CD4-positive, alpha-beta T cell treated with Interleukin-12 subunit alpha and Interleukin-12 subunit beta, for 1 hour (primary cell): Measurements from ENCODE around the gene WWOX.

Experiments used
- DNase-seq: peaks from one replicate; pipeline ENCODE4 v3.0.0-alpha.2; 2020

WWOX gene

DNA sequence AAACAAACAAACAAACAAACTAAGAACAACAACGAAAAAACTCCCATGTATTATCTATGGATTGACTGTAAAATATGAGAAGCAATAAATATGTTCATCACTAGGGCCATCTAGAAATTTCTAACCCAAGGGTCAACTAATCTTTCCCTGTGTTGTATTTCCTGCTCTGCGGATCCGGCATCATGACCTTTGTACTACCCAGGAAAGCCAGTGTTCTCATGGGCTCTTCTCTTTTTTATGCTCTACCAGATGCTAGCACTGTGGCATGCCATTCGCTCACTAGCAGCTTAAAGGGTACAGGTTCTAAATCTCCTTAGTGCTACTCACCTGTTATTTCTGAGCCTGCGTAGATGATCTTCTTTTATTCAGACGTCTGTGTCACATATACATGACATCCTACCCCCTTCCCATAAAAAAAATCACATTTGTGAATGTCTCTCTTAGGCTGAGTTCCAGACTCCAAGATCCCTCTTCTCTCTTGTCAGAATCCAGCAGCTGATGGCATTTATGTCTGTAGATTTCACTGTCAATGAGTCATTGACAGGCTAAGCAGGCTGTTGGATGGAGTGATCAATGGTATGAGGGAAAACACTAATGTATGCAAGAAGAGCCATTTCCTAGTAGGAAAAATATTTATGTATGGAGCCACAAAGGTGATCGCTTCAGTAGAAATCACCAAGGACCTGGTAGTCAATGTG is 100.0 kb downstream of the WWOX start:
- DNase-seq: no peak

DNA sequence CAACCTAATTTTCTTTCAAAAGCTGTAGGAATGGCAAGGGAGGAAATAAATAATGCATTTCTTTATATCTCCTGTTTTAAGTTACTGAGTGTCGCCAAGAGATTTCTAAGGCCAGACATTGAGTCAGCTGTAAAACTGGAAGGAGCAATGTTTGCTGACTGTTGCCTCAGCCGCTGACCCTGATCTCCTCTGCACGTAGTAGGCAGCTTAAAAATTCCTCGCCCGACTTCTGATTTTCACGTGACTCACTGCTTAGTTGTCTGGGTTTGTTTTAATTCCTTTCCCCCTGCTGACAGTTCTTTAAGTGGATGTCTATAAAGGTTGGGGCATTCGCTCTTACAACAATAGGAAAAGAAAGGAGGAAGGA is 100.6 kb downstream of the WWOX start:
- no peak for DNase-seq

DNA sequence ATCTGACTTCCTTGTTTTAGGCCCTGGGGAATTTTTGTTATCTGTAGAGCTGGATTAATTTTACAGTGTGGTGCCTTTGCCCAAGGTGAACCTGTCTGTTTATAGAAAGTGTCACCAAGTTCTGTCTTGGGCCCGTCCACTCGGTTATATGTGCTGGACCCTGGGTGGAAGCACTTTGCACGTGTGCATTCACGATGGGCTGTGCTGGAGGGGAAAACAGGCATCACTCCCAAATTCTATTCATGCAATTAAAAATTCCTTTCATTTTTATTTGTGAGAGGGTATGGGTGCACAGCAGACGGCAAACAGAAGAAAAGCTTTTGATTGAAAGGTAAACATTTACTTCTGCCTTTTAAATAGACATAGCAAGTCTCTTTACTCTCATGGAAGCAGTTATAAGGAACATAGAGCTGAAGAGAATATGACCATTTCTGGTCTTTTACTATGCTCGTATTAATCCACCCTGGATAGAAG is 101.2 kb downstream of the WWOX start:
- no peak for DNase-seq

- DNase-seq: no peak
Observed at GRCh38 chr16:78205506-78205905, 106.1 kb downstream of the WWOX start.

GRCh38 chr16:78206623-78207223 is 107.3 kb downstream of the WWOX start:
- no peak for DNase-seq

- no peak for DNase-seq
Observed at GRCh38 chr16:78209951-78210661, 110.7 kb downstream of the WWOX start.

GRCh38 chr16:78211020-78211599 is 111.7 kb downstream of the WWOX start:
- DNase-seq: no peak

- DNase-seq: no peak
Observed at GRCh38 chr16:78211946-78212345, 112.5 kb downstream of the WWOX start.

- no peak for DNase-seq
Observed at GRCh38 chr16:78212674-78213073, 113.2 kb downstream of the WWOX start.

DNA sequence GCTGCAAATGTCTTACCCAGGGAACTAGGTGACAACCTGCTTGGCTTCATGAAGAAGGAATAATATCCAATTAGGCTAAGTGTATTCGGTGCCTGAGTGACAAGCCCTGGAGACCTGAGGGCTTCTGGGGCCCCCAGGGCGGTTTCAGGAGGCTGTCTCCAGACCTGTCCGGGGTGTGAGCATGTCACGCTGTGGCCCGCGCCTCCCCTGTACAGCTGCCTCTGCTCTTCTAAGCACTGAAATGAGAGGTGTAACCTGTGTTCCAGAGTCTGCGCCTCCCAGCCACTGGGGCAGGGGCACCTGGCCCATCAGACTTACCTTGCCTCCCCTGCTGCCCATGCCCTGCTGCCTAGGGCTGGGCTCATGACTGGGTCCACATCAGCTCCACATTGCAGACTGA is 114.3 kb downstream of the WWOX start:
- DNase-seq: no peak

DNA sequence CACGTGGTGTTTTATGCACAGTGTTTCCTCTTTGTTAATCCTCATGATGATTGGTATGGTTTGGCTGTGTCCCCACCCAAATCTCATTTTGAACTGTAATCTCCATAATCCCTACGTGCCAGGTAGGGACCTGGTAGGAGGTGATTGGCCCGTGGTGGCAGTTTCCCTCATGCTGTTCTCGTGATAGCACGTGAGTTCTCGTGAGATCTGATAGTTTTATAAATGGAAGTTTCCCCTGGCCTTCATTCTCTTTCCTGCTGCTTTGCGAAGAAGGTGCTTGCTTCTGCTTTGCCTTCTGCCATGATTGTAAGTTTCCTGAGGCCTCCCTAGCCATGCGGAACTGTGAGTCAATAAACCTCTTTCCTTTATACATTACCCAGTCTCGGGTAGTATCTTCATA is 115.8 kb downstream of the WWOX start:
- DNase-seq: no peak

GRCh38 chr16:78216166-78216745 is 116.8 kb downstream of the WWOX start:
- DNase-seq: no peak

GRCh38 chr16:78217276-78217675 is 117.8 kb downstream of the WWOX start:
- DNase-seq: no peak

- DNase-seq: no peak
Observed at GRCh38 chr16:78218279-78218678, 118.8 kb downstream of the WWOX start.

- no peak for DNase-seq
Observed at GRCh38 chr16:78218856-78219651, 119.6 kb downstream of the WWOX start.

DNA sequence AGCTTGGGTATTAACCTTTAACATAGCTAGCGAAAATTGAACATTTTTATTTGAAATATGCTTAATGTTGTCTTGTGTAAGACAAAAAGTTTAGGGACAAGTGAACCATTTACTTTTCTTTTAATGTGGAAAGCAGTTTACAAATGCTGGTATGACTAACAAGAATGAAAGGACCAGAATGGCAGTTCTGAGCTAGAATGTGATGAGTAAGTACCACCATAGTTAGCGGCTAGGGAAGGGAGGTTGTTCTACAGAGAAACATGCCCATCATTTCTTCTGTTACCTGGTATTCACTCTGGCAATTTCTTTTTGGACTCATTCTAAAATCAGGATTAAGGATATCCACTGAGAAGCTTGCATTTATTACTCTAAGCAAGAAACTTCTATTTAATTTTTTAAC is 121.1 kb downstream of the WWOX start:
- DNase-seq: no peak

DNA sequence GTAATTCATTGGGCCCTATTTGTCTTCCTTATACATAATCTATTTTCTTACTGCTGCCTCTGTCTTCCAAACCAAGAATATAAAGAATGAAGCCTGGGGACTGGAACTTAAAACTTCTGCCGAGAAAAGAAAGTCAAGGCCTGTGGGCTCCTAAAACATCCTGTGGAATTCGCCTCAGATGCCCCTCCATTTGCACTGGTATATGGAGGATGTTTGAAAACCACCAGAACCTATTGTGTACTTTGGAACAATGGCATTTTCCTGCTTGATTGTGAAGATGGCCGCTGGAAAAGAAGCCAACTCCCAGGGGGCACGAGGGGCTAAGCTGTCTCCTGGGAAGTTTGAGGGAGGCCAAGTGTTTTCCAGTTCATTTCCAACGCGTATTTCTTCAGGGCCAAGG is 122.4 kb downstream of the WWOX start:
- DNase-seq: no peak

DNA sequence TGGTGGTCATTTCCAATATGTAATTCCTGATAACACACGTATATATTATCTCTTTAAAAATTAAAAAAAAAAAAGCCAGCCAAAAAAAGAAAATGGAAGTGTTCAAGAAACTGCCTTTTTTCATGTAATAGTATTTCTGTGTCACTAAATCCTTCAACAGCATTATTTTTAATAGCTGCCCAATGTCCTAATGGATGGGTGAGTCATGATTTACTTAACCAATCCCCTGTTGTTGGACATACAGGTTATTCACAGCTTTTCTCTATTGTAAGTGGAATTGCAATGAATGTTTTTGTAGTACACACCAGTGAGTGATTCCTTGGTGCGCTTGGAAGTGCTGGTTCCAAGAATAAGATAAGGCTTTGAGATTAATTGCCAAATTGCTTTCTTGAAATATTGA is 124.9 kb downstream of the WWOX start:
- DNase-seq: no peak

- DNase-seq: no peak
Observed at GRCh38 chr16:78225919-78226318, 126.5 kb downstream of the WWOX start.

DNA sequence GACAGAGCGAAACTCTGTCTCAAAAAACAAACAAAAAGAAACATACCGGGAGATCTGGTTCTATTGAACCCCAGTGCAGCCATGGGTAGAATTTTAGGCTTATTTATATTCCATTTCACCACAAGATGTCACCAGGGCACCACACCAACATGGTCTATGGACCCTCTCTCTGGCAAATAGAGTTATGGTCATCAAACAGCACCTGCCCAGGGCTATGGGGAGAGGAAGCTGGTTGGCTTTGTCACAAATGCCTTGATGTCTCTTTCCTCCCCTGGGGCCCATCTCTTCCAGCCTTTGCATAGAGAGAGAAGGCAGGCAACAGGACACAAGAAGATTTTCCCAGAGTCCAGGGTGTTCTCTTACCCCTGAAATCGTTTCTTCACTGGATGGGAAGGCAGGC is 128.4 kb downstream of the WWOX start:
- no peak for DNase-seq

DNA sequence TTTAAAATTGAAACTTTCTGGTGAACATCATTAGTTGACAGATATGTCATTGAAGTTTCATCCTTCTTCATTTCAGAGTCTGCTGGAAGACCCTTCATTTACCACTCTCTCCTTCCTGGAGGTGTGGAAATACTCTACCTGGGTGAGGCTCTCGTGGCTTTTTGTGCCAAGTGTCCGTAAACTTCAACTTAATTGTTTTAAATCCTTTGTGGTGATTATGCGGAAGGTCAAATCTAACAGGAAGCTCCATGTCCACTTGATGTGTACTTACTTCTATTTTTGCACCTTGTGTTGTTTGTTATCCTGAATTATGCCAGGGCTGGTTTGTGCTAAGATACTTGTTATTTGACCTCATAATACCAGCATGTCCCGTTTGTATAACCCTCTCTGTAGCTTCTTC is 129.2 kb downstream of the WWOX start:
- DNase-seq: no peak

DNA sequence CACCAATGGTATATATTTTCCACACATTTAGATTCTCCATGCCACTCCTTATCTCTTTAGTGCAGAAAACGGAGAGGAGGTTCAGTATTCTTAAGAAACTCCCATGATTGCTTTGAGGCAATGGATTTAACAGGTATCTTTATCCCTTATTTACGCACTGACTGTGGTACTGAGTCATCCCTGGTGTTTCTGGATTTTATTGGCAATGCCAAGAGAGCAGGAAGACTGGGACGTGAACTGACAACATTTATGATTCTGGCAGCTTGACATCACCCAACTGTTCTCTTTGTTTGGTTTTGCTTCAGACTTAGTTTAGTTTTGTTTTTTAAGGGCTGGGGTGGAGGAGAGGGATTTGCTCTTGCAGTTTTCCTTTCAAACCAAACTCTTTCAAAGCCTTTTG is 131.4 kb downstream of the WWOX start:
- DNase-seq: no peak
